MM.1S (cell line): ENCODE results near the gene WFIKKN2.

ENCODE experiments used
- CTCF ChIP-seq: fragments of 300-600 bp; sonication (generic); IDR thresholded peaks from 2 replicates; pipeline ENCODE4 v1.5.1; 2016; ENCODE audit warnings: antibody characterized with exemption, low read length, mixed read lengths
- EZH2 ChIP-seq: fragments of 300-600 bp; sonication (generic); optimal IDR thresholded peaks from 2 replicates; pipeline ENCODE3; 2017; ENCODE audit warnings: low read depth, mild to moderate bottlenecking, antibody characterized with exemption, low read length, mixed read lengths

- TF ChIP-seq CTCF, result no peak
- no peak for TF ChIP-seq EZH2
Measured at GRCh38 chr17:50785946-50786570, 49.3 kb upstream of the WFIKKN2 start.
